BE2C (cell line): ENCODE measurements around the gene TMBIM4.
A peak's percentile ranks its signal among the peaks of the same experiment; 100 is the strongest.

ENCODE experiments used
- DNase-seq: peaks from one replicate; pipeline ENCODE4 v3.0.0-alpha.2; 2020
- H3K27me3 ChIP-seq: fragments of 250-450 bp; sonication (Bioruptor Pico); 2 replicates; pipeline ENCODE4 v1.5.1; 2020; ENCODE audit warnings: mild to moderate bottlenecking
- H3K36me3 ChIP-seq: fragments of 250-450 bp; sonication (Bioruptor Pico); 2 replicates; pipeline ENCODE4 v1.5.1; 2020; ENCODE audit warnings: mild to moderate bottlenecking
- H3K4me1 ChIP-seq: fragments of 250-450 bp; sonication (Bioruptor Pico); 2 replicates; pipeline ENCODE4 v1.5.1; 2020
- H3K4me3 ChIP-seq: 2 replicates; pipeline ENCODE4 v1.5.1; 2011; ENCODE audit warnings: low read depth, low read length
- H3K9me3 ChIP-seq: fragments of 250-450 bp; sonication (Bioruptor Pico); 2 replicates; pipeline ENCODE4 v1.5.1; 2020
- CTCF ChIP-seq: IDR thresholded peaks from 2 replicates; pipeline ENCODE4 v1.5.1; 2012; ENCODE audit warnings: mild to moderate bottlenecking, low read depth, low read length

The TMBIM4 gene

GRCh38 chr12:66191547-66192126 lies 21.8 kb upstream of the TMBIM4 start:
- H3K36me3 ChIP-seq, result no peaks in the 10 kb centered on the region
- peaks cover 72% of the 10 kb centered on the region for H3K27me3 ChIP-seq
- H3K4me1 ChIP-seq, result no peaks in the 10 kb centered on the region
- TF ChIP-seq CTCF, result no peak
- no peak for DNase-seq
- no peaks in the 10 kb centered on the region; the same call in 1 of the 2 replicates for H3K9me3 ChIP-seq
- H3K4me3 ChIP-seq, result no peak overlapping the region

GRCh38 chr12:66190519-66191370 lies 20.9 kb upstream of the TMBIM4 start:
- Histone ChIP-seq H3K4me3 (no peak overlapping the region), H3K36me3 (no peaks in the 10 kb centered on the region), H3K9me3 (no peaks in the 10 kb centered on the region; the same call in 1 of the 2 replicates), H3K4me1 (no peaks in the 10 kb centered on the region), H3K27me3 (peaks cover 67% of the 10 kb centered on the region)
- TF ChIP-seq CTCF, result no peak
- no peak for DNase-seq

- H3K27me3 ChIP-seq, result peaks cover 67% of the 10 kb centered on the region
- DNase-seq, result no peak
- H3K4me3 ChIP-seq, result no peak overlapping the region
- H3K4me1 ChIP-seq, result no peaks in the 10 kb centered on the region
- H3K36me3 ChIP-seq, result no peaks in the 10 kb centered on the region
- no peak for TF ChIP-seq CTCF
- H3K9me3 ChIP-seq, result no peaks in the 10 kb centered on the region; the same call in 1 of the 2 replicates
Measured at GRCh38 chr12:66189889-66190288, 20.1 kb upstream of the TMBIM4 start.

- Histone ChIP-seq H3K9me3 (no peaks in the 10 kb centered on the region; the same call in 1 of the 2 replicates), H3K4me1 (no peaks in the 10 kb centered on the region), H3K4me3 (no peak overlapping the region), H3K27me3 (peaks cover 67% of the 10 kb centered on the region), H3K36me3 (no peaks in the 10 kb centered on the region)
- DNase-seq, result no peak
- no peak for TF ChIP-seq CTCF
Measured at GRCh38 chr12:66189486-66189843, 19.7 kb upstream of the TMBIM4 start.

- peak; percentile 14 for DNase-seq
- no peaks in the 10 kb centered on the region; the same call in 1 of the 2 replicates for H3K9me3 ChIP-seq
- TF ChIP-seq CTCF, result no peak
- H3K27me3 ChIP-seq, result peaks cover 61% of the 10 kb centered on the region
- H3K36me3 ChIP-seq, result no peaks in the 10 kb centered on the region
- H3K4me3 ChIP-seq, result no peak within 1 kb of the TSS
- no peaks in the 10 kb centered on the region for H3K4me1 ChIP-seq
Measured at GRCh38 chr12:66188584-66189485, 19.0 kb upstream of the TMBIM4 start, which contains the start of gene IRAK3. TSS of gene IRAK3 (plus strand) at chr12:66189214. CDS start at chr12:66189300, 86 bp downstream.
